ES-I3 (cell line): ENCODE data around the gene ALPL.
"Not testable (repeated sequence)": the region's sequence is repeated elsewhere in the genome, so short reads cannot be mapped to it uniquely, and the experiment has no call there.

Source experiments
- H3K36me3 ChIP-seq: 2 replicates; pipeline ENCODE4 v1.6.1; 2013; ENCODE audit warnings: mild to moderate bottlenecking, low read length, control low read depth, moderate library complexity; ENCODE audit not compliant: insufficient read depth
- H3K4me1 ChIP-seq: 2 replicates; pipeline ENCODE4 v1.6.1; 2013; ENCODE audit warnings: mild to moderate bottlenecking, control low read depth, low read length; ENCODE audit not compliant: insufficient read depth
- H3K9ac ChIP-seq: 2 replicates; pipeline ENCODE4 v1.6.1; 2013; ENCODE audit warnings: low read depth, mild to moderate bottlenecking, low read length, moderate library complexity
- H3K9me3 ChIP-seq: 2 replicates; pipeline ENCODE4 v1.6.1; 2013; ENCODE audit warnings: mild to moderate bottlenecking, low read length, moderate library complexity; ENCODE audit not compliant: control insufficient read depth, insufficient read depth

ALPL gene

DNA sequence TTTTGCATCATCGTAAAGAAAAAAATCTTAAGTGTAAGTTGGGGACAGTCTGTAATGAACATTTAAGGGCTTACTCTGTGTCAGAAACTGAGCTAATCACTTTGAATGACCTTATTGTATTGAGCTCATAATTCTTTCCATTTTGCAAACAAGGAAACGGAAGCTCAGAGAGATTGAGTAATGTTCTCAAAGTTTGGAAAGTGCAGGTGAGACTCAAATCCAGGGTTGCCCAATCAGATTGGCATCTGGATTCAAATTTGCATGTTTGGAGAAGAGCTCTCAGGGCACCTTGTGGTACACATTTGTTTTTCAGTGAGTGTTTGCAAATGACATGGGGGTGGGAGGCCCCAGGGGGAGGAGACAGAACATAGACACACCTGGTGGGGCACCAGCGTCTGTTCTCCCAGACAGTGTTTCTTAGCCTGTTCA lies 8.0 kb downstream of the ALPL start:
- H3K36me3 ChIP-seq: no peaks in the 10 kb centered on the region
- H3K9ac ChIP-seq: no peak overlapping the region
- H3K9me3 ChIP-seq: no peaks in the 10 kb centered on the region
- peaks cover 38% of the 10 kb centered on the region for H3K4me1 ChIP-seq

GRCh38 chr1:21517660-21518480 lies 8.6 kb downstream of the ALPL start:
- Histone ChIP-seq H3K9ac (no peak overlapping the region; the same call in 1 of the 2 replicates), H3K9me3 (no peaks in the 10 kb centered on the region), H3K36me3 (no peaks in the 10 kb centered on the region), H3K4me1 (peaks cover 38% of the 10 kb centered on the region)

GRCh38 chr1:21518774-21519455 lies 9.7 kb downstream of the ALPL start:
- H3K9me3 ChIP-seq: no peaks in the 10 kb centered on the region
- H3K36me3 ChIP-seq: no peaks in the 10 kb centered on the region
- H3K9ac ChIP-seq: no peak overlapping the region
- H3K4me1 ChIP-seq: peaks cover 38% of the 10 kb centered on the region

DNA sequence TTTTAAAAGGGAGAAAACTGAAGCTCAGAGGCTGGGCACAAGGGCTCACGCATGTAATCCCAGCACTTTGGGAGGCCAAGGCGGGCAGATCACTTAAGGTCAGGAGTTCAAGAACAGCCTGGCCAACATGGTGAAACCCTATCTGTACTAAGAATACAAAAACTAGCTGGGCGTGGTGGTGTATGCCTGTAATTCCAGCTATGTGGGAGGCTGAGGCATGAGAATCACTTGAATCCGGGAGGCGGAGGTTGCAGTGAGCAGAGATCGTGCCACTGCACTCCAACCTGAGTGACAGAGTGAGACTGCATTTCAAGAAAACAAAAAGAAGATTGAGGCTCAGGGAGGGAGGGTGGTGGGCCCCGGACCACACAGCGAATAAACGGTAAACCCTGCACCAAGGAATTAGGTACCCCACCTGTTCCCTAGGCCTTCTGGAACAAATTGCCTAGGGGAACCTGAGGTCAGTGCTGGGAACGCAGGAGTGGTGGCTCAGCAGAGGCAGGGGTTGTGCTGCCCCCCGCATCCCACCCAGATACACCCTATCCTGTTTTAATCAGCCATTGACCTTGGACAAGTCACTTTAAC lies 10.4 kb downstream of the ALPL start:
- H3K9ac ChIP-seq, H3K36me3 ChIP-seq, H3K9me3 ChIP-seq: not testable (repeated sequence)

GRCh38 chr1:21520899-21521716 lies 11.9 kb downstream of the ALPL start:
- no peaks in the 10 kb centered on the region for H3K9me3 ChIP-seq
- H3K4me1 ChIP-seq: peaks cover 49% of the 10 kb centered on the region
- no peak overlapping the region for H3K9ac ChIP-seq
- H3K36me3 ChIP-seq: no peaks in the 10 kb centered on the region

More for the DNA sequence above, 10.4 kb downstream of the ALPL start:
- H3K4me1 ChIP-seq: peaks cover 40% of the 10 kb centered on the region

- H3K9ac ChIP-seq: no peak overlapping the region
Measured at GRCh38 chr1:21521717-21522060, 12.5 kb downstream of the ALPL start.

GRCh38 chr1:21522525-21523038 lies 13.4 kb downstream of the ALPL start:
- no peaks in the 10 kb centered on the region for H3K9me3 ChIP-seq
- H3K36me3 ChIP-seq: no peaks in the 10 kb centered on the region

More at GRCh38 chr1:21521717-21522060, 12.5 kb downstream of the ALPL start:
- Histone ChIP-seq H3K4me1 (peaks cover 49% of the 10 kb centered on the region), H3K9me3 (no peaks in the 10 kb centered on the region), H3K36me3 (no peaks in the 10 kb centered on the region)

GRCh38 chr1:21523297-21523813 lies 14.1 kb downstream of the ALPL start:
- H3K4me1 ChIP-seq: peaks cover 35% of the 10 kb centered on the region
- no peaks in the 10 kb centered on the region for H3K9me3 ChIP-seq
- H3K9ac ChIP-seq: no peak overlapping the region
- no peaks in the 10 kb centered on the region for H3K36me3 ChIP-seq

More at GRCh38 chr1:21522525-21523038, 13.4 kb downstream of the ALPL start:
- Histone ChIP-seq H3K9ac (no peak overlapping the region), H3K4me1 (peaks cover 41% of the 10 kb centered on the region)

DNA sequence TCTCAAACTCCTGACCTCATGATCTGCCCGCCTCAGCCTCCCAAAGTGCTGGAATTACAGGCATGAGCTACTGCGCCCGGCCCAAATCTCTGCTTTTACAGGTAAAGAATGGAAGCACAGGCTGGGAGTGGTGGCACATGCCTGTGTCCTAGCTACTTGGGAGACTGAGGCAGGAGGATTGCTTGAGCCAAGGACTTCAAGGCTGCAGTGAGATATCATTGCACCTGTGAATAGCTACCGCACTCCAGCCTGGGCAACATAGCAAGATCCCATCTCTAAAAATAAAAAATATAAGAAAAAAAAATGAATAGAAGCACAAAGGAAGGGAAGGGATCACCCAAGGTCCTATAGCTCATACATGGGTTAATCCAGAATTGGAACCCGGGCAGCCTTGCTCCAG lies 15.0 kb downstream of the ALPL start:
- peaks cover 27% of the 10 kb centered on the region for H3K4me1 ChIP-seq
- H3K36me3 ChIP-seq: no peaks in the 10 kb centered on the region
- H3K9me3 ChIP-seq: no peaks in the 10 kb centered on the region
- H3K9ac ChIP-seq: no peak overlapping the region

DNA sequence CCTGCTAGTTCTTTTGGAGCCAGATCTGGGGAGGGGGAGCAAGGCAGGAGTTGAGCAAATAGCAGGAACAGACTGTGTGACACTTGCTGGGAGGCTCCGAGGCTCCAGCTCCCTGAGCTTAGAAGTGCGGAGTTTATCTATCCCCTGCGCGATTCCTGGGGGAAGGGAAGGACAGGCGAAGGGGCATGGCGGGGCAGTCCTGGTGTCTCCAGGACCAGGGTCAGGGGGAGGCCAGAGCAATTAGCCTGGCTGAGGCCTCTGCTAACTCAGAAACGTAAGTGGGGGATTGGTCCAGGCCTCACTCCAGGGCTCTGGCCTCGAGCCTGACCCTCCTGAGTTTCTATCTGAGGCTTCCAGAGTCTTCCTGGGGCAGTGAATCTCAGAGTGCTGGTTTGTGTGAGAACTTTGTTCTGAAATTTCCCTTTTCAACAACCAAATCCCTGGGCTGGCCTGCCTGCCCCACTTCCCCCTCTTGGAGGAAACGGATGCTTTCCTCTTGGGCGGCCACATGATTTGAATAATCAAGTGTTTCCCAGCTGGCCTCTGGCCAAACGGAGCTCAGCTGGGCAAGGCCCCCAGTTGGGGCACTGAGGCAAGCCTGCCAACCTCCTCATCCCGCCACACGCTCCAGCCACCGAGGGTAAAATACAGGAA lies 15.6 kb downstream of the ALPL start:
- H3K36me3 ChIP-seq: no peaks in the 10 kb centered on the region
- H3K9ac ChIP-seq: no peak overlapping the region
- peaks cover 21% of the 10 kb centered on the region for H3K4me1 ChIP-seq
- H3K9me3 ChIP-seq: no peaks in the 10 kb centered on the region

- H3K9me3 ChIP-seq: no peaks in the 10 kb centered on the region
- H3K9ac ChIP-seq: no peak overlapping the region
- peaks cover 21% of the 10 kb centered on the region for H3K4me1 ChIP-seq
- H3K36me3 ChIP-seq: no peaks in the 10 kb centered on the region
Measured at GRCh38 chr1:21525340-21525717, 16.1 kb downstream of the ALPL start.

DNA sequence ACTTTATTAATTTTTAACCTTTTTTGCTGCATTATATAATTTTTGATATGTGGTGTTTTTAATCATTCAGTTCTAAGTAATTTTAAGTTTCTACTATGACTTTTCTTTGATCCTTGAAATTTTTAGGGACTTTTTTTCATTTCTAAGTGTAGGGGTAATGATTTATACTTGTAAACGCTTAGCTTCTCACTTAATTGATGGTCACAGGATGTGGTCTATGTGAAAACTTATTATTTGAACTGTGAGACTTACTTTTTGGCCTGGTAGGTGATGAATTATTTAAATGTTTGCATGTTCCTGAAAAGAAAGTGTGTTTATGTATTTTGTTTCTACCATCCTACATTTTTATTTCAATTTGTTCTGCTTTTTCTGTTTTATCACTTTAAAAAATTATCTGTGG lies 17.2 kb downstream of the ALPL start:
- Histone ChIP-seq H3K9ac (no peak overlapping the region), H3K9me3 (no peaks in the 10 kb centered on the region), H3K36me3 (no peaks in the 10 kb centered on the region), H3K4me1 (peaks cover 17% of the 10 kb centered on the region)

- H3K9ac ChIP-seq: no peak overlapping the region
- no peaks in the 10 kb centered on the region for H3K36me3 ChIP-seq
- H3K4me1 ChIP-seq: peaks cover 11% of the 10 kb centered on the region
- H3K9me3 ChIP-seq: no peaks in the 10 kb centered on the region
Measured at GRCh38 chr1:21530368-21531016, 21.3 kb downstream of the ALPL start.
